ENCODE measurements around the gene FEZF1.

Gene FEZF1

GRCh38 chr7:122304319-122304975, at the start of gene FEZF1:
Gene FEZF1 (minus strand): TSS chr7:122304750. CDS start chr7:122304437, 313 bp downstream.
- DNase-seq (ENCODE audit: low read depth in 2 of 2): no peak

GRCh38 chr7:122352454-122352853, 47.9 kb upstream of the FEZF1 start:
- no peak for DNase-seq (ENCODE audit: low read depth in 2 of 2)

GRCh38 chr7:122350701-122351100, 46.2 kb upstream of the FEZF1 start:
- DNase-seq (ENCODE audit: low read depth in 2 of 2): no peak

GRCh38 chr7:122344303-122344620, 39.7 kb upstream of the FEZF1 start:
- no peak for DNase-seq (ENCODE audit: low read depth in 2 of 2)

GRCh38 chr7:122343601-122344302, 39.2 kb upstream of the FEZF1 start:
- no peak for DNase-seq (ENCODE audit: low read depth in 2 of 2)

- no peak for DNase-seq (ENCODE audit: low read depth in 2 of 2)
Observed at GRCh38 chr7:122340427-122340826, 35.9 kb upstream of the FEZF1 start.

GRCh38 chr7:122339145-122339904, 34.8 kb upstream of the FEZF1 start:
- no peak for DNase-seq (ENCODE audit: low read depth in 2 of 2)

GRCh38 chr7:122337011-122337410, 32.5 kb upstream of the FEZF1 start:
- no peak for DNase-seq (ENCODE audit: low read depth in 2 of 2)

- DNase-seq (ENCODE audit: low read depth in 2 of 2): no peak
Observed at GRCh38 chr7:122329145-122329802, 24.7 kb upstream of the FEZF1 start.

GRCh38 chr7:122327969-122328368, 23.4 kb upstream of the FEZF1 start:
- DNase-seq (ENCODE audit: low read depth in 2 of 2): no peak

GRCh38 chr7:122316467-122317388, 12.2 kb upstream of the FEZF1 start:
- DNase-seq (ENCODE audit: low read depth in 2 of 2): no peak

GRCh38 chr7:122315507-122316466, 11.2 kb upstream of the FEZF1 start:
- DNase-seq (ENCODE audit: low read depth in 2 of 2): no peak

- no peak for DNase-seq (ENCODE audit: low read depth in 2 of 2)
Observed at GRCh38 chr7:122314284-122314683, 9.7 kb upstream of the FEZF1 start.

- no peak for DNase-seq (ENCODE audit: low read depth in 2 of 2)
Observed at GRCh38 chr7:122312789-122313188, 8.2 kb upstream of the FEZF1 start.

- no peak for DNase-seq (ENCODE audit: low read depth in 2 of 2)
Observed at GRCh38 chr7:122311734-122312450, 7.3 kb upstream of the FEZF1 start.

GRCh38 chr7:122311050-122311700, 6.6 kb upstream of the FEZF1 start:
- DNase-seq (ENCODE audit: low read depth in 2 of 2): no peak

GRCh38 chr7:122310119-122311021, 5.8 kb upstream of the FEZF1 start:
- no peak for DNase-seq (ENCODE audit: low read depth in 2 of 2)

- DNase-seq (ENCODE audit: low read depth in 2 of 2): no peak
Observed at GRCh38 chr7:122309421-122309820, 4.9 kb upstream of the FEZF1 start.

All from stimulated activated CD4-positive, alpha-beta T cell treated with anti-CD3 and anti-CD28 coated beads, Interleukin-1b, Interleukin-23, amount 100 ng/mL, for 4 hours (primary cell).